Ovary (tissue), 1 donor: ENCODE measurements around the gene CNTN5.

Source experiments
- EP300 ChIP-seq: sonication (generic); formaldehyde crosslinking; IDR thresholded peaks from one replicate; pipeline ENCODE4 v1.6.1; 2017; ENCODE audit warnings: antibody characterized with exemption
- POLR2A ChIP-seq: fragments of 450-650 bp; IDR thresholded peaks from one replicate; pipeline ENCODE4 v1.6.1; 2017; ENCODE audit warnings: antibody characterized with exemption, mild to moderate bottlenecking, moderate library complexity

DNA sequence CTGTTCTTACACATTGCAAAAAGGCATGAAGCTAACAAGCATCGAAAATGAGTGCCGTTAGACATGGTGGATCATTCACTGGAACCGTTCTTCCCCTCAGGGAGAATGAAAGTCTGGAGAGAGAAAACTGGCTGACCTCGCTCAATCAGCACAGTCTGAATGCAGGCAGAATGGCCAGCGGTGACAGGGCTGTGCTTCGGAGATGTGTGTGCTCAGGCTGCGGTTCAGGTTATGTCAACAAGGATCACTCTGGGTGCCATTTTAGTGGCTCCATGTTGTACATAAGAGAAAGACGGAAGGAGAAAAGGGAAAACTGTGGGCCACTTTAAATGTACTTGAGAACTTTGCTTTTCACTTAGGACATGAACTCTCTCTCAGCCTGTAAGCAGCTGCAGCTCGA is 916.6 kb downstream of the CNTN5 start:
- TF ChIP-seq POLR2A (no peak), EP300 (no peak)
